HG03442 (cell line): ENCODE measurements around the gene FERD3L.

Experiments
- ATAC-seq: cut with Tn5 transposase; IDR thresholded peaks from one replicate; pipeline ENCODE4 v1.9.1; 2021; ENCODE audit warnings: mild to moderate bottlenecking, moderate library complexity; ENCODE audit not compliant: unreplicated experiment

Gene FERD3L

GRCh38 chr7:19117091-19117869 is 27.9 kb downstream of the FERD3L start, which contains the start of gene TWIST1:
TSS of gene TWIST1 (minus strand) at chr7:19117636. CDS start at chr7:19117321, 315 bp downstream.
- peak; percentile 45 for ATAC-seq

GRCh38 chr7:19116121-19117090 is 28.8 kb downstream of the FERD3L start:
- peak; percentile 24 for ATAC-seq

GRCh38 chr7:19114551-19114855 is 30.7 kb downstream of the FERD3L start:
- no peak for ATAC-seq

GRCh38 chr7:19113855-19114550 is 31.2 kb downstream of the FERD3L start:
- ATAC-seq, result no peak

GRCh38 chr7:19113002-19113350 is 32.2 kb downstream of the FERD3L start:
- ATAC-seq, result no peak

- no peak for ATAC-seq
Observed at GRCh38 chr7:19112274-19113001, 32.8 kb downstream of the FERD3L start.

- ATAC-seq, result no peak
Observed at GRCh38 chr7:19111474-19112273, 33.5 kb downstream of the FERD3L start.

- no peak for ATAC-seq
Observed at GRCh38 chr7:19110776-19111175, 34.4 kb downstream of the FERD3L start.

- ATAC-seq, result no peak
Observed at GRCh38 chr7:19110026-19110730, 35.0 kb downstream of the FERD3L start.

GRCh38 chr7:19109000-19109946 is 35.9 kb downstream of the FERD3L start:
- ATAC-seq, result no peak

GRCh38 chr7:19107356-19108146 is 37.7 kb downstream of the FERD3L start:
- ATAC-seq, result no peak

- ATAC-seq, result no peak
Observed at GRCh38 chr7:19107081-19107355, 38.2 kb downstream of the FERD3L start.

- no peak for ATAC-seq
Observed at GRCh38 chr7:19106241-19107080, 38.8 kb downstream of the FERD3L start.

GRCh38 chr7:19105546-19105945 is 39.7 kb downstream of the FERD3L start:
- no peak for ATAC-seq

GRCh38 chr7:19104811-19105210 is 40.4 kb downstream of the FERD3L start:
- ATAC-seq, result no peak

GRCh38 chr7:19102884-19103283 is 42.3 kb downstream of the FERD3L start:
- ATAC-seq, result no peak

GRCh38 chr7:19101909-19102308 is 43.3 kb downstream of the FERD3L start:
- ATAC-seq, result no peak
